H1 (cell line): ENCODE data around the gene FGGY.

Source experiments
- CBX8 ChIP-seq: fragments of 300-800, 300-1000 bp; sonication (generic); IDR thresholded peaks from 2 replicates; pipeline ENCODE4 v1.7.1; 2016; ENCODE audit warnings: low read depth, low read length, borderline replicate concordance
- CHD2 ChIP-seq: IDR thresholded peaks from 2 replicates; pipeline ENCODE4 v1.6.1; 2012; ENCODE audit warnings: low read length, improper control_type of control experiment
- CTCF ChIP-seq, 3 experiments: IDR thresholded peaks; 1 replicate in 2 of 3; 2 replicates in 1 of 3; pipeline versions ENCODE4 v1.5.1 to v1.6.1; 2011; ENCODE audit warnings: low read length in 3 of 3, mild to moderate bottlenecking in 3 of 3, inconsistent platforms in 2 of 3, low read depth in 1 of 3, moderate library complexity in 1 of 3; ENCODE audit not compliant: insufficient read depth in 1 of 3; ENCODE audit errors: control extremely low read depth in 1 of 3
- MAFK ChIP-seq: IDR thresholded peaks from 2 replicates; pipeline ENCODE4 v1.6.1; 2012; ENCODE audit warnings: low read depth, mild to moderate bottlenecking, improper control_type of control experiment, low read length
- MAX ChIP-seq: IDR thresholded peaks from 2 replicates; pipeline ENCODE4 v1.6.1; 2012; ENCODE audit warnings: inconsistent platforms
- NANOG ChIP-seq: IDR thresholded peaks from 2 replicates; pipeline ENCODE4 v1.6.1; 2011; ENCODE audit warnings: low read length, low read depth, mild to moderate bottlenecking, inconsistent platforms; ENCODE audit not compliant: insufficient read depth, poor library complexity, severe bottlenecking
- POLR2AphosphoS5 ChIP-seq: IDR thresholded peaks from 2 replicates; pipeline ENCODE4 v1.6.1; 2011; ENCODE audit warnings: low read depth, low read length
- RNF2 ChIP-seq: fragments of 200-900, 300-1000 bp; sonication (generic); IDR thresholded peaks from 2 replicates; pipeline ENCODE4 v1.7.1; 2016; ENCODE audit warnings: borderline replicate concordance, low read depth, mild to moderate bottlenecking, antibody characterized with exemption, low read length; ENCODE audit not compliant: poor library complexity, severe bottlenecking; ENCODE audit errors: missing control alignments
- SIX5 ChIP-seq: IDR thresholded peaks from 2 replicates; pipeline ENCODE4 v1.6.1; 2011; ENCODE audit warnings: mild to moderate bottlenecking, low read depth, low read length
- TCF12 ChIP-seq: IDR thresholded peaks from 2 replicates; pipeline ENCODE4 v1.6.1; 2011; ENCODE audit warnings: low read depth, mild to moderate bottlenecking, low read length
- TEAD4 ChIP-seq: IDR thresholded peaks from 2 replicates; pipeline ENCODE4 v1.6.1; 2012; ENCODE audit warnings: low read depth, low read length, inconsistent platforms, mixed read lengths
- USF2 ChIP-seq: IDR thresholded peaks from 2 replicates; pipeline ENCODE4 v1.6.1; 2011; ENCODE audit warnings: low read length, improper control_type of control experiment
- ZNF274 ChIP-seq: IDR thresholded peaks from 2 replicates; pipeline ENCODE4 v1.7.0; 2012; ENCODE audit warnings: low read length, borderline replicate concordance; ENCODE audit errors: extremely low read depth

- no peak for TF ChIP-seq POLR2AphosphoS5
- no peak for TF ChIP-seq MAX
- no peak for TF ChIP-seq TEAD4
- no peak for TF ChIP-seq NANOG
- no peak for TF ChIP-seq ZNF274
- no peak for TF ChIP-seq SIX5
- TF ChIP-seq CTCF (IDR thresholded peaks at IDR 0.05; ENCODE audit: control extremely low read depth in 1 of 3, insufficient read depth in 1 of 3, low read depth in 1 of 3, low read length in 3 of 3) = no peak
- TF ChIP-seq CBX8 = no peak
- TF ChIP-seq RNF2 = no peak
- no peak for TF ChIP-seq USF2
- no peak for TF ChIP-seq MAFK
- no peak for TF ChIP-seq CHD2
- no peak for TF ChIP-seq TCF12
These were observed 257.9 kb downstream of the FGGY start for GRCh38 chr1:59554752-59555151.
